ENCODE data around the gene PSME1. TPM values are rescaled to one million over a fixed set of nuclear protein-coding genes. Genes with fewer than 3 reads are reported as not detected.
A peak's percentile ranks its signal among the peaks of the same experiment; 100 is the strongest.

PSME1 gene
- total RNA-seq, 4 donors from 2014 or later = 81.3 to 125 (median 114) TPM

- intact Hi-C loops (cut with DNase I; ENCODE audit: low total_unique reads) = no loop called here
- no peak for DNase-seq (ENCODE audit: low spot score in 2 of 2)
- H3K4me3 ChIP-seq (ENCODE audit: low read depth, poor library complexity, severe bottlenecking) = peak overlapping the region; percentile 99
- TF ChIP-seq CTCF (IDR thresholded peaks at IDR 0.05) = peak in 1 of 3 donors; percentile 16
- no peak for TF ChIP-seq POLR2A (IDR thresholded peaks at IDR 0.05)
- 3 to 6% methylated on average over 9 of the region's 9 CpGs for WGBS, 2 donors
These were observed 485 bp upstream of the PSME1 start for GRCh38 chr14:24135584-24135833.

- intact Hi-C loops (cut with DNase I; ENCODE audit: low total_unique reads) = no loop called here
- WGBS, 2 donors = 25 to 29% methylated on average over 13 of the region's 13 CpGs
These were observed 912 bp downstream of the PSME1 start for GRCh38 chr14:24136684-24137528.

GRCh38 chr14:24137529-24138395, 1.8 kb downstream of the PSME1 start:
- no peak overlapping the region for H3K4me3 ChIP-seq (ENCODE audit: low read depth, poor library complexity, severe bottlenecking)
- WGBS, 2 donors = 86 to 87% methylated on average over 8 of the region's 8 CpGs
- no peak for DNase-seq (ENCODE audit: low spot score in 2 of 2)
- no peak for TF ChIP-seq POLR2A (IDR thresholded peaks at IDR 0.05)
- TF ChIP-seq CTCF (IDR thresholded peaks at IDR 0.05) = no peak
- intact Hi-C loops (cut with DNase I; ENCODE audit: low total_unique reads) = no loop called here

More at GRCh38 chr14:24136684-24137528, 912 bp downstream of the PSME1 start:
- DNase-seq (ENCODE audit: low spot score in 2 of 2) = peak in 1 of 2 donors; percentile 85
- TF ChIP-seq POLR2A (IDR thresholded peaks at IDR 0.05) = no peak
- no peak for TF ChIP-seq CTCF (IDR thresholded peaks at IDR 0.05)
- H3K4me3 ChIP-seq (ENCODE audit: low read depth, poor library complexity, severe bottlenecking) = peak overlapping the region; percentile 99

- 82 to 87% methylated on average over 13 of the region's 13 CpGs for WGBS, 2 donors
- intact Hi-C loops (cut with DNase I; ENCODE audit: low total_unique reads) = no loop called here
- DNase-seq (ENCODE audit: low spot score in 2 of 2) = peak in 1 of 2 donors; percentile 83
- no peak overlapping the region for H3K4me3 ChIP-seq (ENCODE audit: low read depth, poor library complexity, severe bottlenecking)
- TF ChIP-seq CTCF (IDR thresholded peaks at IDR 0.05) = no peak
- TF ChIP-seq POLR2A (IDR thresholded peaks at IDR 0.05) = no peak
These were observed 2.6 kb downstream of the PSME1 start for GRCh38 chr14:24138396-24139271.

GRCh38 chr14:24139272-24139934, 3.4 kb downstream of the PSME1 start:
- TF ChIP-seq CTCF (IDR thresholded peaks at IDR 0.05) (no peak), POLR2A (IDR thresholded peaks at IDR 0.05) (no peak)
- intact Hi-C loops (cut with DNase I; ENCODE audit: low total_unique reads) = no loop called here
- no peak overlapping the region for H3K4me3 ChIP-seq (ENCODE audit: low read depth, poor library complexity, severe bottlenecking)
- 91 to 93% methylated on average over 9 of the region's 9 CpGs for WGBS, 2 donors
- DNase-seq (ENCODE audit: low spot score in 2 of 2) = no peak
